Trophoblast cell (in vitro differentiated cells and primary cell): ENCODE measurements around the gene ZBTB20.

ENCODE experiments used
- DNase-seq, 2 donors: peaks; one replicate each; pipeline ENCODE4 v3.0.0-alpha.2; 2016
- H2AFZ ChIP-seq: 2 replicates; pipeline ENCODE4 v1.6.1; 2013; ENCODE audit warnings: low read length, moderate library complexity, mild to moderate bottlenecking; ENCODE audit not compliant: insufficient read depth, poor library complexity
- H2AK5ac ChIP-seq: 2 replicates; pipeline ENCODE4 v1.6.1; 2013; ENCODE audit warnings: mild to moderate bottlenecking, low read length
- H2BK120ac ChIP-seq: 2 replicates; pipeline ENCODE4 v1.6.1; 2013; ENCODE audit warnings: low read length, mild to moderate bottlenecking, moderate library complexity; ENCODE audit not compliant: insufficient read depth, poor library complexity
- H2BK12ac ChIP-seq: 2 replicates; pipeline ENCODE4 v1.6.1; 2013; ENCODE audit warnings: mild to moderate bottlenecking, low read length, moderate library complexity
- H2BK5ac ChIP-seq: 2 replicates; pipeline ENCODE4 v1.6.1; 2013; ENCODE audit warnings: low read length, low read depth, moderate library complexity, mild to moderate bottlenecking; ENCODE audit not compliant: poor library complexity
- H3K14ac ChIP-seq: 2 replicates; pipeline ENCODE4 v1.6.1; 2013; ENCODE audit warnings: mild to moderate bottlenecking, low read length
- H3K18ac ChIP-seq: 2 replicates; pipeline ENCODE4 v1.6.1; 2013; ENCODE audit warnings: mild to moderate bottlenecking, low read length
- H3K23ac ChIP-seq: 2 replicates; pipeline ENCODE4 v1.6.1; 2013; ENCODE audit warnings: low read length
- H3K27ac ChIP-seq: 2 replicates; pipeline ENCODE4 v1.5.1; 2013; ENCODE audit warnings: low read depth, mild to moderate bottlenecking, inconsistent platforms, low read length, moderate library complexity
- H3K27me3 ChIP-seq: 2 replicates; pipeline ENCODE4 v1.6.1; 2013; ENCODE audit warnings: inconsistent platforms, mild to moderate bottlenecking, low read length, moderate library complexity; ENCODE audit not compliant: insufficient read depth
- H3K36me3 ChIP-seq, 2 experiments: 1 replicate in 1 of 2; 2 replicates in 1 of 2; pipeline ENCODE4 v1.6.1; 2013; ENCODE audit warnings: low read length in 2 of 2, mild to moderate bottlenecking in 2 of 2, moderate library complexity in 1 of 2; ENCODE audit not compliant: insufficient read depth in 2 of 2, control insufficient read depth in 1 of 2
- H3K4ac ChIP-seq: 2 replicates; pipeline ENCODE4 v1.6.1; 2013; ENCODE audit warnings: low read depth, mild to moderate bottlenecking, low read length, moderate library complexity
- H3K4me1 ChIP-seq, 2 experiments: 1 replicate in 1 of 2; 2 replicates in 1 of 2; pipeline ENCODE4 v1.6.1; 2013; ENCODE audit warnings: low read length in 2 of 2, mild to moderate bottlenecking in 2 of 2, moderate library complexity in 1 of 2; ENCODE audit not compliant: insufficient read depth in 2 of 2, control insufficient read depth in 1 of 2
- H3K4me2 ChIP-seq: 2 replicates; pipeline ENCODE4 v1.6.1; 2013; ENCODE audit warnings: inconsistent platforms, mild to moderate bottlenecking, low read length, moderate library complexity
- H3K4me3 ChIP-seq: 2 replicates; pipeline ENCODE4 v1.5.1; 2013; ENCODE audit warnings: mild to moderate bottlenecking, low read depth, low read length, inconsistent platforms
- H3K79me1 ChIP-seq: one replicate; pipeline ENCODE4 v1.6.1; 2013; ENCODE audit warnings: low read length
- H3K79me2 ChIP-seq: 2 replicates; pipeline ENCODE4 v1.6.1; 2013; ENCODE audit warnings: low read length, mild to moderate bottlenecking; ENCODE audit not compliant: control insufficient read depth, insufficient read depth, poor library complexity
- H3K9ac ChIP-seq: 2 replicates; pipeline ENCODE4 v1.6.1; 2013; ENCODE audit warnings: mild to moderate bottlenecking, low read length
- H3K9me3 ChIP-seq: 2 replicates; pipeline ENCODE4 v1.6.1; 2013; ENCODE audit warnings: low read depth, mild to moderate bottlenecking, control low read depth, inconsistent platforms, low read length; ENCODE audit not compliant: insufficient read depth
- H4K12ac ChIP-seq: 2 replicates; pipeline ENCODE4 v1.6.1; 2013; ENCODE audit warnings: low read depth, mild to moderate bottlenecking, low read length, moderate library complexity
- H4K8ac ChIP-seq: 2 replicates; pipeline ENCODE4 v1.6.1; 2013; ENCODE audit warnings: low read depth, mild to moderate bottlenecking, low read length, moderate library complexity
- H4K91ac ChIP-seq: one replicate; pipeline ENCODE4 v1.6.1; 2013; ENCODE audit warnings: low read depth, mild to moderate bottlenecking, low read length, moderate library complexity
- WGBS: extraction: QIAGEN DNeasy Blood & Tissue Kit; methylation state at CpG from one replicate; pipeline ENCODE4 v1.1.7; 2013; ENCODE audit warnings: missing lambda C conversion rate; ENCODE audit not compliant: insufficient read length, insufficient coverage; ENCODE audit errors: extremely low coverage; 5-methylcytosine and 5-hydroxymethylcytosine counted together

ZBTB20 gene

DNA sequence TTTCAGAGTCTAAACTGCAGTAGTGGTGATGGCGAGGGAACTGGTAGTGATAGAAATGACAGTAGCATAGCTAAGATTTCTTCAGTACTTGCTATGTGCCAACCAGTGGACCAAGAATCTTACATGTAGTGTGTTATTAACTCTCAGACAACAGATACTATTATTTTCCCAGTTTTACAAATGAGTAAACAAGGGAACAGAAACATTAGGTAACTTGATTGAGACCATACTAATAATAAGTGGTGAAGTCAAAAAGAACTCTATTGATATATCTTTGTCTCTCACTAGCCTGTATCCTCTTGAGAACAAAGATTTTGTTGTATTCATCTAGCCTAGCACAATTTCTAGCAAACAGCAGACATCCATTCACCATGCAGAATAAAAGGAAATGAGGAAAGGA, 250.1 kb downstream of the ZBTB20 start:
- H2BK5ac ChIP-seq: no peak overlapping the region

DNA sequence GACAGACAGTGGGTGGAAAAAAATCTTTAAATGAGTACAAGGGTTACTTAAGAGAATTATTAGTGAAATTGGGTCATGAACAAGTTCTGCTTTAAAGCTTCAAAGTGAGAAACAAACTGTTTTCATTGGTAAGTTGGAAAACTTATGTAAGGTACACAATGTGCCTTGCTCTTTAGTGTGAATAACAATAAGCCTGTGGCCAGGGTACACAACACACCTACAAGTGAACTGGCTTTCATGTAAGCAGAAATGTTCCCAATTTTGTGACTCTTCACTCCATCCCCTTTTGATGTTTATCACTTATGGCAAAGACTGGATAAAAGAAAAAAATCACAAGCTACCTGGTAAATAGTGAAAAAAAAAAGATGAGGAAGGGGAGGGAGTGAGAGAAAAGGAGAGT, 253.7 kb downstream of the ZBTB20 start:
- Histone ChIP-seq H3K14ac (no peak overlapping the region), H3K4me3 (no peak overlapping the region), H2BK12ac (no peak overlapping the region), H3K23ac (no peak overlapping the region), H3K9me3 (no peaks in the 10 kb centered on the region), H3K36me3 (no peaks in the 10 kb centered on the region), H2BK120ac (no peak overlapping the region), H3K4me1 (no peaks in the 10 kb centered on the region), H3K9ac (no peak overlapping the region), H3K27me3 (no peaks in the 10 kb centered on the region), H4K91ac (no peak overlapping the region), H4K12ac (no peak overlapping the region), H3K4ac (no peak overlapping the region), H3K27ac (no peak overlapping the region), H3K79me1 (no peaks in the 10 kb centered on the region), H3K18ac (no peak overlapping the region), H3K79me2 (no peaks in the 10 kb centered on the region), H2AK5ac (no peak overlapping the region), H2AFZ (no peak overlapping the region), H3K4me2 (no peak overlapping the region), H4K8ac (no peak overlapping the region), H2BK5ac (no peak overlapping the region)
- DNase-seq: no peak

More for the DNA sequence above, 250.1 kb downstream of the ZBTB20 start:
- Histone ChIP-seq H3K4me1 (no peaks in the 10 kb centered on the region), H3K23ac (no peak overlapping the region), H2AFZ (no peak overlapping the region), H3K9me3 (no peaks in the 10 kb centered on the region), H3K79me2 (no peaks in the 10 kb centered on the region), H4K91ac (no peak overlapping the region), H3K79me1 (no peaks in the 10 kb centered on the region), H3K4me2 (no peak overlapping the region), H3K18ac (no peak overlapping the region), H4K12ac (no peak overlapping the region), H3K4ac (no peak overlapping the region), H3K4me3 (no peak overlapping the region), H2BK12ac (no peak overlapping the region), H3K9ac (no peak overlapping the region), H4K8ac (no peak overlapping the region), H2BK120ac (no peak overlapping the region), H3K36me3 (no peaks in the 10 kb centered on the region), H2AK5ac (no peak overlapping the region), H3K27me3 (no peaks in the 10 kb centered on the region), H3K27ac (no peak overlapping the region), H3K14ac (no peak overlapping the region)
- DNase-seq: no peak
- no CpG with 5 or more reads among the region's 1 CpG for WGBS

GRCh38 chr3:114892880-114893279, 254.2 kb downstream of the ZBTB20 start:
- no peak for DNase-seq
- no peaks in the 10 kb centered on the region for H3K36me3 ChIP-seq
- no CpG with 5 or more reads among the region's 3 CpGs for whole genome bisulfite sequencing

DNA sequence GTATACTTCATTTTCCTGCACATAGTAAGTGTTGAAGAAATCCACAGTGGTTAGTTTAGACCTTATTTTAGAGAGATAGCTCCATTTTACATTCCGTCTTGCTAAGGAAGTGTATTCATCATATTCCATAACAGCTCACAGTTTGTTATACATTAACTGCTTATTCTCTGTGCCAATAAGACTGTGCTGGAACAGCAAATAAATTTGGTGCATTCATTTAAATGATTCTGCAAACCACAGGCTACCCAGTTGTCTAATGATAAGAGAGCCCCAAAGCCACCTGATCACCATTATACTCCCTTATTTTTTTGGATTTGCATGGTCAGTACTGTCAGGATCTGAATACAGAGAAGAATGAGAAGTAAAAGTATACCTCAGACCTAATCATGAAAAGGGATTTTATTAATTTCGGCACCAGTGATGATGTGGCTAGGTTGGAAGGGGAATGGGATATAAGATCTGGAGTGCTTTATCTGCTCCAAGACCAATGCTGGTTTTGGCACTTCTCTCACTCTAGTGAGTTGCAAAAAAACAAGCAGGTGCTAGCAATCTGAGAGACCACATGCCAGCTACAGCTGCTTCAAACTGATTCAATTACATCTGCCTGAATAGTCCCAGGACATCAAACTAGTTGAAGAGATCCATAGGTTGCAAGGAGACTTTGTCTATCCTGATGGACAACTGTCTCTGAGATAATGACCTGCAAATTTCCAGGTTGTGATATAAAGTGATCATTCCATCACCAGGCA, 254.8 kb downstream of the ZBTB20 start:
- no peak overlapping the region for H2BK5ac ChIP-seq
- no peak for DNase-seq
- no peaks in the 10 kb centered on the region for H3K27me3 ChIP-seq
- H3K4me2 ChIP-seq: no peak overlapping the region
- no peak overlapping the region for H3K27ac ChIP-seq
- no peak overlapping the region for H3K4me3 ChIP-seq
- no peak overlapping the region for H4K8ac ChIP-seq
- H3K14ac ChIP-seq: no peak overlapping the region
- no peak overlapping the region for H4K12ac ChIP-seq
- H3K9ac ChIP-seq: no peak overlapping the region
- no peaks in the 10 kb centered on the region for H3K9me3 ChIP-seq
- H2BK120ac ChIP-seq: no peak overlapping the region
- H2AFZ ChIP-seq: no peak overlapping the region
- no peaks in the 10 kb centered on the region for H3K36me3 ChIP-seq
- H2AK5ac ChIP-seq: no peak overlapping the region
- H4K91ac ChIP-seq: no peak overlapping the region
- H3K4me1 ChIP-seq: no peaks in the 10 kb centered on the region
- no peaks in the 10 kb centered on the region for H3K79me2 ChIP-seq
- no peak overlapping the region for H3K23ac ChIP-seq
- H3K79me1 ChIP-seq: no peaks in the 10 kb centered on the region
- H3K4ac ChIP-seq: no peak overlapping the region
- H2BK12ac ChIP-seq: no peak overlapping the region
- no peak overlapping the region for H3K18ac ChIP-seq
- no CpG with 5 or more reads among the region's 2 CpGs for WGBS

More at GRCh38 chr3:114892880-114893279, 254.2 kb downstream of the ZBTB20 start:
- H3K4me3 ChIP-seq: no peak overlapping the region
- H3K18ac ChIP-seq: no peak overlapping the region
- H3K23ac ChIP-seq: no peak overlapping the region
- H3K4me2 ChIP-seq: no peak overlapping the region
- H3K9ac ChIP-seq: no peak overlapping the region
- no peaks in the 10 kb centered on the region for H3K4me1 ChIP-seq
- H2BK5ac ChIP-seq: no peak overlapping the region
- H2BK12ac ChIP-seq: no peak overlapping the region
- H2AK5ac ChIP-seq: no peak overlapping the region
- H3K4ac ChIP-seq: no peak overlapping the region
- H3K27ac ChIP-seq: no peak overlapping the region
- H3K9me3 ChIP-seq: no peaks in the 10 kb centered on the region
- H4K91ac ChIP-seq: no peak overlapping the region
- H4K12ac ChIP-seq: no peak overlapping the region
- no peak overlapping the region for H4K8ac ChIP-seq
- no peaks in the 10 kb centered on the region for H3K79me2 ChIP-seq
- no peak overlapping the region for H2AFZ ChIP-seq
- no peak overlapping the region for H2BK120ac ChIP-seq
- no peak overlapping the region for H3K14ac ChIP-seq
- no peaks in the 10 kb centered on the region for H3K27me3 ChIP-seq
- no peaks in the 10 kb centered on the region for H3K79me1 ChIP-seq
